Activated CD8-positive, alpha-beta T cell treated with anti-CD3 and anti-CD28 coated beads for 36 hours (primary cell): ENCODE results near the gene CPE. TPM values are rescaled to one million over a fixed set of nuclear protein-coding genes. Genes with fewer than 3 reads are reported as not detected.

Experiments
- ATAC-seq: fragments of 200-7000 bp; cut with Tn5 transposase; one replicate; pipeline ENCODE4 v1.10.0; 2021; ENCODE audit warnings: mild to moderate bottlenecking, moderate library complexity
- CTCF ChIA-PET: fragments of 350-600 bp; sonication (Branson Sonifier 250); formaldehyde crosslinking; loops from one replicate; lab custom pipeline; 2021; ENCODE audit warnings: antibody characterized with exemption; lab: Charles Lee
- POLR2A ChIA-PET: fragments of 350-600 bp; sonication (Branson Sonifier 250); formaldehyde crosslinking; loops from one replicate; lab custom pipeline; 2021; ENCODE audit warnings: antibody characterized with exemption; lab: Charles Lee
- DNase-seq: peaks from one replicate; pipeline ENCODE4 v3.0.0-alpha.2; 2020
- H3K27ac Mint-ChIP-seq: one replicate; pipeline ENCODE4 v1.8.0; 2021; ENCODE audit warnings: mild to moderate bottlenecking, mixed read lengths
- H3K27me3 Mint-ChIP-seq: one replicate; pipeline ENCODE4 v1.8.0; 2021; ENCODE audit warnings: mixed read lengths
- H3K36me3 Mint-ChIP-seq: one replicate; pipeline ENCODE4 v1.8.0; 2021; ENCODE audit warnings: low read depth, mixed read lengths
- H3K4me1 Mint-ChIP-seq: one replicate; pipeline ENCODE4 v1.8.0; 2021; ENCODE audit warnings: low read depth, mixed read lengths
- H3K4me3 Mint-ChIP-seq: one replicate; pipeline ENCODE4 v1.8.0; 2021; ENCODE audit warnings: mild to moderate bottlenecking, moderate library complexity, mixed read lengths
- H3K9me3 Mint-ChIP-seq: one replicate; pipeline ENCODE4 v1.8.0; 2021; ENCODE audit warnings: mixed read lengths
- CTCF ChIP-seq: fragments of 200-600 bp; IDR thresholded peaks from one replicate; pipeline ENCODE4 v1.8.0; 2022; ENCODE audit warnings: antibody characterized with exemption, mild to moderate bottlenecking
- intact Hi-C: fragments of 100-400 bp; cut with micrococcal nuclease; formaldehyde crosslinking; loops from one replicate; pipeline ENCODE4 v1.10.0; 2022
- total RNA-seq, 2 experiments: library from RNA; stranded (reverse); gene quantifications; one replicate each; pipeline ENCODE4 v1.2.3, GENCODE V29; 2021

CPE gene
- total RNA-seq, 2 experiments from 2014 or later, result not detected

- no peak overlapping the region for H3K4me3 Mint-ChIP-seq
Observed at GRCh38 chr4:165474784-165475705, 96.2 kb downstream of the CPE start.

GRCh38 chr4:165475706-165476070 lies 96.9 kb downstream of the CPE start:
- Mint-ChIP-seq H3K27me3 (peaks cover 9% of the 10 kb centered on the region), H3K27ac (no peak overlapping the region), H3K4me1 (no peaks in the 10 kb centered on the region), H3K4me3 (no peak overlapping the region), H3K36me3 (no peaks in the 10 kb centered on the region), H3K9me3 (peaks cover 6% of the 10 kb centered on the region)
- POLR2A ChIA-PET, result no interaction called here
- CTCF ChIA-PET, result no interaction called here
- DNase-seq (no peak), ATAC-seq (no peak)
- intact Hi-C loops, result no loop called here
- no peak for TF ChIP-seq CTCF

More at GRCh38 chr4:165474784-165475705, 96.2 kb downstream of the CPE start:
- Mint-ChIP-seq H3K9me3 (peaks cover 6% of the 10 kb centered on the region), H3K27me3 (peaks cover 10% of the 10 kb centered on the region), H3K4me1 (no peaks in the 10 kb centered on the region), H3K27ac (no peak overlapping the region), H3K36me3 (no peaks in the 10 kb centered on the region)
- intact Hi-C loops, result no loop called here
- ATAC-seq (no peak), DNase-seq (no peak)
- ChIA-PET CTCF (no interaction called here), POLR2A (no interaction called here)
- no peak for TF ChIP-seq CTCF

GRCh38 chr4:165476214-165477098 lies 97.6 kb downstream of the CPE start:
- no peak for ATAC-seq
- peaks cover 8% of the 10 kb centered on the region for H3K27me3 Mint-ChIP-seq
- no peak for DNase-seq
- H3K4me3 Mint-ChIP-seq, result no peak overlapping the region
- intact Hi-C loops, result no loop called here
- H3K4me1 Mint-ChIP-seq, result no peaks in the 10 kb centered on the region
- CTCF ChIA-PET, result interaction anchor here (1.2 to 1.7 kb wide), 2 partner anchors 11 to 17 kb away, joined by 4 to 5 read pairs; no protein-coding TSS in a partner anchor
- POLR2A ChIA-PET, result no interaction called here
- H3K36me3 Mint-ChIP-seq, result no peaks in the 10 kb centered on the region
- no peak for TF ChIP-seq CTCF
- no peak overlapping the region for H3K27ac Mint-ChIP-seq
- peaks cover 6% of the 10 kb centered on the region for H3K9me3 Mint-ChIP-seq

GRCh38 chr4:165477799-165478198 lies 99.0 kb downstream of the CPE start:
- DNase-seq (no peak), ATAC-seq (no peak)
- peaks cover 6% of the 10 kb centered on the region for H3K9me3 Mint-ChIP-seq
- no peak for TF ChIP-seq CTCF
- CTCF ChIA-PET, result interaction anchor here (0.8 to 1.7 kb wide), 5 partner anchors 12 to 365 kb away, joined by 3 to 6 read pairs (median 4); partner anchors contain the start of gene TMEM192
- no peaks in the 10 kb centered on the region for H3K4me1 Mint-ChIP-seq
- H3K27me3 Mint-ChIP-seq, result peaks cover 15% of the 10 kb centered on the region
- intact Hi-C loops, result no loop called here
- POLR2A ChIA-PET, result no interaction called here
- no peaks in the 10 kb centered on the region for H3K36me3 Mint-ChIP-seq
- no peak overlapping the region for H3K27ac Mint-ChIP-seq
- no peak overlapping the region for H3K4me3 Mint-ChIP-seq
